HCT116 (cell line): ENCODE measurements around the gene PITPNM1. TPM values are rescaled to one million over a fixed set of nuclear protein-coding genes. Genes with fewer than 3 reads are reported as not detected.

Experiments used
- ATAC-seq: fragments of 200-7000 bp; cut with Tn5 transposase; 2 replicates; pipeline ENCODE4 v1.9.1; 2020; ENCODE audit warnings: mild to moderate bottlenecking, moderate library complexity
- BruUV-seq: library from RNA; stranded (reverse); fragments of 400-500 nt; replicated peaks from 2 replicates; lab custom pipeline; 2021; lab: Mats Ljungman, UMichigan
- CTCF ChIA-PET: fragments of 300-600 bp; sonication (Branson Sonifier 250); formaldehyde crosslinking; loops from one replicate; lab custom pipeline; 2021; ENCODE audit warnings: antibody characterized with exemption; lab: Charles Lee
- POLR2A ChIA-PET: fragments of 300-600, 350-600 bp; sonication (Branson Sonifier 250); formaldehyde crosslinking; loops from one replicate; lab custom pipeline; 2021; ENCODE audit warnings: antibody characterized with exemption; lab: Charles Lee
- RAD21 ChIA-PET, 2 experiments: fragments of 300-600 bp; sonication (Branson Sonifier 250); formaldehyde crosslinking; loops; one replicate each; lab custom pipeline; 2023; ENCODE audit warnings: low total read pairs in 2 of 2; ENCODE audit not compliant: uncharacterized antibody in 2 of 2, unreplicated experiment in 2 of 2, low non-redundant PET in 1 of 2; lab: Charles Lee
- DNase-seq: peaks from one replicate; pipeline ENCODE4 v3.0.0-alpha.2; 2010; ENCODE audit warnings: low read depth, low spot score
- H2AFZ ChIP-seq: fragments of 200-600 bp; shearing (Covaris generic), sonication (generic); 2 replicates; pipeline ENCODE4 v1.6.1; 2017; ENCODE audit warnings: low read depth, mixed run types, mixed read lengths, antibody characterized with exemption, low read length; ENCODE audit not compliant: poor library complexity, severe bottlenecking
- H3K27ac ChIP-seq: 2 replicates; pipeline ENCODE4 v1.5.1; 2012; ENCODE audit warnings: low read depth, low read length
- H3K27me3 ChIP-seq: fragments of 200-600 bp; sonication (generic); 2 replicates; pipeline ENCODE4 v1.6.1; 2016; ENCODE audit warnings: mixed run types, low read length, mixed read lengths; ENCODE audit not compliant: insufficient read depth
- H3K36me3 ChIP-seq, 2 experiments: fragments of 200-500 bp in 1 of 2; fragments of 200-600 bp in 1 of 2; sonication (Bioruptor generic) in 1 of 2; sonication (generic) in 1 of 2; 2 replicates each; pipeline versions ENCODE4 v1.5.1 to v1.6.1; 2014 to 2016; ENCODE audit warnings: low read length in 2 of 2, inconsistent platforms in 1 of 2, mixed read lengths in 1 of 2, mixed run types in 1 of 2; ENCODE audit not compliant: insufficient read depth in 2 of 2, control insufficient read depth in 1 of 2
- H3K4me1 ChIP-seq, 2 experiments: fragments of 200-600 bp in 1 of 2; sonication (generic) in 1 of 2; 2 replicates each; pipeline versions ENCODE4 v1.5.1 to v1.6.1; 2012 to 2017; ENCODE audit warnings: low read length in 2 of 2, inconsistent platforms in 1 of 2, mild to moderate bottlenecking in 1 of 2, mixed read lengths in 1 of 2, mixed run types in 1 of 2, moderate library complexity in 1 of 2; ENCODE audit not compliant: insufficient read depth in 2 of 2, control insufficient read depth in 1 of 2
- H3K4me2 ChIP-seq: fragments of 200-600 bp; sonication (generic); 2 replicates; pipeline ENCODE4 v1.6.1; 2017; ENCODE audit warnings: mixed run types, low read length, mixed read lengths
- H3K4me3 ChIP-seq, 2 experiments: fragments of 200-600 bp in 1 of 2; sonication (generic) in 1 of 2; replicated peaks in 1 of 2; 2 replicates each; pipeline ENCODE4 v1.5.1; 2011 to 2016; ENCODE audit warnings: low read length in 2 of 2, control low read depth in 1 of 2, low read depth in 1 of 2, mild to moderate bottlenecking in 1 of 2, mixed read lengths in 1 of 2, mixed run types in 1 of 2
- H3K79me2 ChIP-seq: fragments of 200-600 bp; sonication (generic); 2 replicates; pipeline ENCODE4 v1.6.1; 2017; ENCODE audit warnings: mild to moderate bottlenecking, mixed run types, low read length, moderate library complexity, mixed read lengths; ENCODE audit not compliant: insufficient read depth
- H3K9ac ChIP-seq: fragments of 200-600 bp; sonication (generic); 2 replicates; pipeline ENCODE4 v1.6.1; 2016; ENCODE audit warnings: low read length, mixed read lengths
- H3K9me2 ChIP-seq: fragments of 200-600 bp; sonication (generic), shearing (Covaris generic); 2 replicates; pipeline ENCODE4 v1.6.1; 2017; ENCODE audit warnings: mixed run types, mild to moderate bottlenecking, moderate library complexity; ENCODE audit not compliant: insufficient read depth
- H3K9me3 ChIP-seq, 2 experiments: fragments of 200-500 bp in 1 of 2; fragments of 200-600 bp in 1 of 2; sonication (Bioruptor generic) in 1 of 2; sonication (generic) in 1 of 2; 2 replicates each; pipeline ENCODE4 v1.6.1; 2014 to 2017; ENCODE audit warnings: low read length in 2 of 2, mixed read lengths in 2 of 2, inconsistent platforms in 1 of 2, low read depth in 1 of 2, mild to moderate bottlenecking in 1 of 2, mixed run types in 1 of 2, moderate library complexity in 1 of 2; ENCODE audit not compliant: control insufficient read depth in 1 of 2, insufficient read depth in 1 of 2
- H4K20me1 ChIP-seq: fragments of 200-600 bp; sonication (generic), shearing (Covaris generic); 2 replicates; pipeline ENCODE4 v1.6.1; 2017; ENCODE audit warnings: mixed run types, mild to moderate bottlenecking, moderate library complexity; ENCODE audit not compliant: insufficient read depth
- ATF3 ChIP-seq: IDR thresholded peaks from 2 replicates; pipeline ENCODE4 v1.6.1; 2012
- CEBPB ChIP-seq: IDR thresholded peaks from 2 replicates; pipeline ENCODE4 v1.6.1; 2012; ENCODE audit warnings: low read depth
- ELF1 ChIP-seq: IDR thresholded peaks from 2 replicates; pipeline ENCODE4 v1.6.1; 2012; ENCODE audit warnings: low read depth, borderline replicate concordance
- EZH2 ChIP-seq: fragments of 200-600 bp; sonication (generic); IDR thresholded peaks from 2 replicates; pipeline ENCODE4 v1.6.1; 2017; ENCODE audit warnings: antibody characterized with exemption, mixed run types
- EZH2phosphoT487 ChIP-seq: fragments of 200-600 bp; IDR thresholded peaks from 2 replicates; pipeline ENCODE4 v1.6.1; 2018; ENCODE audit warnings: antibody characterized with exemption, borderline replicate concordance
- JUND ChIP-seq: IDR thresholded peaks from 2 replicates; pipeline ENCODE4 v1.6.1; 2012
- POLR2A ChIP-seq: IDR thresholded peaks from 2 replicates; pipeline ENCODE4 v1.7.0; 2011; ENCODE audit warnings: borderline replicate concordance; ENCODE audit not compliant: insufficient read depth, insufficient read length; ENCODE audit errors: extremely low read depth
- POLR2AphosphoS5 ChIP-seq: IDR thresholded peaks from 2 replicates; pipeline ENCODE4 v1.6.1; 2011; ENCODE audit warnings: mild to moderate bottlenecking, low read depth, low read length, moderate library complexity
- SP1 ChIP-seq: IDR thresholded peaks from 2 replicates; pipeline ENCODE4 v1.6.1; 2012; ENCODE audit warnings: low read depth
- SRF ChIP-seq: IDR thresholded peaks from 2 replicates; pipeline ENCODE4 v1.6.1; 2012; ENCODE audit warnings: low read depth
- TCF7L2 ChIP-seq: IDR thresholded peaks from 2 replicates; pipeline ENCODE4 v1.7.0; 2011; ENCODE audit warnings: borderline replicate concordance, inconsistent platforms; ENCODE audit not compliant: insufficient read depth, insufficient read length; ENCODE audit errors: extremely low read depth
- YY1 ChIP-seq: IDR thresholded peaks from 2 replicates; pipeline ENCODE4 v1.6.1; 2011; ENCODE audit warnings: low read length, low read depth, moderate library complexity, mild to moderate bottlenecking; ENCODE audit not compliant: insufficient replicate concordance; ENCODE audit errors: extremely low read depth
- intact Hi-C: fragments of 100-400 bp; cut with micrococcal nuclease; formaldehyde crosslinking; loops from 2 replicates; pipeline ENCODE4 v1.10.0; 2022
- total RNA-seq: library from RNA; stranded (reverse); gene quantifications from one replicate; pipeline ENCODE4 v1.2.1, GENCODE V29; 2021; ENCODE audit not compliant: unreplicated experiment

PITPNM1 gene
- total RNA-seq, 1 experiment from 2014 or later = 79.5 TPM

GRCh38 chr11:67456068-67456705, 49.0 kb downstream of the PITPNM1 start (continued):
- TF ChIP-seq EZH2phosphoT487 (no peak), EZH2 (no peak), JUND (no peak), YY1 (no peak)

- Histone ChIP-seq H3K27ac (no peak within 1 kb of the TSS), H4K20me1 (no peaks in the 10 kb centered on the region), H3K4me3 (no peak within 1 kb of the TSS)
- CTCF ChIA-PET = no interaction called here
- TF ChIP-seq POLR2A (no peak), ELF1 (no peak), CEBPB (no peak), SRF (no peak), ATF3 (no peak), SP1 (no peak), TCF7L2 (no peak), YY1 (no peak), EZH2 (no peak), POLR2AphosphoS5 (no peak), EZH2phosphoT487 (no peak), JUND (no peak)
- TF ChIP-seq, all 23 proteins: peak for 0
- H3K9me2 ChIP-seq = no peaks in the 10 kb centered on the region
- H2AFZ ChIP-seq = no peak within 1 kb of the TSS
- no peaks in the 10 kb centered on the region for H3K4me1 ChIP-seq
- DNase-seq (no peak), ATAC-seq (no peak)
- H3K9ac ChIP-seq = no peak within 1 kb of the TSS
- ChIA-PET POLR2A (no interaction called here), RAD21 (no interaction called here)
- no peak within 1 kb of the TSS for H3K4me2 ChIP-seq
- H3K36me3 ChIP-seq = no peaks in the 10 kb centered on the region
- intact Hi-C loops = no loop called here
- no peaks in the 10 kb centered on the region for H3K79me2 ChIP-seq
- no peaks in the 10 kb centered on the region for H3K9me3 ChIP-seq
- H3K27me3 ChIP-seq = no peaks in the 10 kb centered on the region
- no TSS peak for BruUV-seq
Measured at GRCh38 chr11:67455054-67455453, 50.1 kb downstream of the PITPNM1 start, which contains the start of gene CABP4. CABP4 (plus strand) TSS chr11:67455354; CDS start chr11:67455424, 70 bp downstream.
